Fibroblast of lung (primary cell): ENCODE results near the gene SGCD. TPM values are rescaled to one million over a fixed set of nuclear protein-coding genes. Genes with fewer than 3 reads are reported as not detected.

ENCODE experiments used
- DNase-seq, 2 donors: peaks; one replicate each; pipeline versions ENCODE4 v3.0.0 to v3.0.0-alpha.2; 2010; ENCODE audit warnings: low read depth in 2 of 2
- H2AFZ ChIP-seq: 2 replicates; pipeline ENCODE4 v1.5.1; 2012; ENCODE audit warnings: low read length, control low read depth, inconsistent platforms
- H3K27ac ChIP-seq: 2 replicates; pipeline ENCODE4 v1.5.1; 2011; ENCODE audit warnings: low read length, control low read depth; ENCODE audit not compliant: insufficient read depth
- H3K27me3 ChIP-seq: 2 replicates; pipeline ENCODE4 v1.5.1; 2011; ENCODE audit warnings: mild to moderate bottlenecking, low read length; ENCODE audit not compliant: control insufficient read depth, insufficient read depth
- H3K36me3 ChIP-seq: 2 replicates; pipeline ENCODE4 v1.5.1; 2011; ENCODE audit warnings: low read length; ENCODE audit not compliant: control insufficient read depth, insufficient read depth
- H3K4me1 ChIP-seq: 2 replicates; pipeline ENCODE4 v1.5.1; 2011; ENCODE audit warnings: low read length; ENCODE audit not compliant: control insufficient read depth, insufficient read depth; ENCODE audit errors: extremely low read depth
- H3K4me2 ChIP-seq: 2 replicates; pipeline ENCODE4 v1.5.1; 2011; ENCODE audit warnings: low read length, control low read depth; ENCODE audit not compliant: insufficient read depth; ENCODE audit errors: extremely low read depth
- H3K4me3 ChIP-seq, 4 experiments: fragments of 200-600 bp in 1 of 4; sonication (generic) in 1 of 4; replicated peaks in 1 of 4; 2 replicates each; pipeline ENCODE4 v1.5.1; 2011 to 2016; ENCODE audit warnings: low read length in 4 of 4, low read depth in 3 of 4, mild to moderate bottlenecking in 3 of 4, control low read depth in 2 of 4, inconsistent platforms in 1 of 4, mixed read lengths in 1 of 4; ENCODE audit not compliant: insufficient read depth in 1 of 4; ENCODE audit errors: control extremely low read depth in 1 of 4
- H3K79me2 ChIP-seq: 2 replicates; pipeline ENCODE4 v1.5.1; 2012; ENCODE audit warnings: mild to moderate bottlenecking, low read length, inconsistent platforms; ENCODE audit not compliant: control insufficient read depth, insufficient read depth
- H3K9ac ChIP-seq: 2 replicates; pipeline ENCODE4 v1.5.1; 2011; ENCODE audit warnings: mild to moderate bottlenecking, low read length, control low read depth; ENCODE audit not compliant: insufficient read depth
- H3K9me3 ChIP-seq: 2 replicates; pipeline ENCODE4 v1.5.1; 2012; ENCODE audit warnings: low read depth, low read length; ENCODE audit not compliant: control insufficient read depth, insufficient read depth
- H4K20me1 ChIP-seq: 2 replicates; pipeline ENCODE4 v1.5.1; 2011; ENCODE audit warnings: low read length; ENCODE audit not compliant: control insufficient read depth, insufficient read depth; ENCODE audit errors: extremely low read depth
- CTCF ChIP-seq, 2 donors: IDR thresholded peaks in 1 of 2; conservative IDR thresholded peaks in 1 of 2; 1 replicate in 1 of 2; 2 replicates in 1 of 2; pipeline ENCODE4 v1.5.1; 2011 to 2012; ENCODE audit warnings: low read length in 2 of 2, control low read depth in 1 of 2, inconsistent platforms in 1 of 2, low read depth in 1 of 2, mild to moderate bottlenecking in 1 of 2
- EZH2 ChIP-seq: IDR thresholded peaks from 2 replicates; pipeline ENCODE4 v1.5.1; 2012; ENCODE audit warnings: low read length, control low read depth, mild to moderate bottlenecking; ENCODE audit errors: missing control alignments
- polyA plus RNA-seq, 2 donors: library from polyadenylated mRNA; depleted of rRNA in 1 of 2; stranded (reverse) in 1 of 2; unstranded in 1 of 2; fragments of >200 nt; gene quantifications; 2 replicates each; pipeline ENCODE4 v1.2.1, GENCODE V29; 2011 to 2012; ENCODE audit warnings: missing spikeins in 1 of 2
- total RNA-seq: library from RNA; depleted of rRNA; stranded (reverse); fragments of >200 nt; gene quantifications from 2 replicates; pipeline ENCODE4 v1.2.1, GENCODE V29; 2014

The SGCD gene
- total and polyA plus RNA-seq, 2 donors (not counting 1 experiment from before 2014, with no cell fraction given), result 13.3 to 67.5 TPM

GRCh38 chr5:156399323-156399722 lies 72.4 kb downstream of the SGCD start:
- no peaks in the 10 kb centered on the region for H3K79me2 ChIP-seq
- TF ChIP-seq EZH2 (no peak), CTCF (conservative IDR thresholded peaks at IDR 0.05 in 1 of 2, IDR thresholded peaks at IDR 0.05 in 1 of 2; ENCODE audit: low read depth in 1 of 2, low read length in 2 of 2) (no peak)
- no peaks in the 10 kb centered on the region for H3K9me3 ChIP-seq
- H3K9ac ChIP-seq, result no peak overlapping the region
- H3K27ac ChIP-seq, result no peak overlapping the region
- no peak overlapping the region for H3K4me3 ChIP-seq
- H4K20me1 ChIP-seq, result no peaks in the 10 kb centered on the region
- DNase-seq, result no peak
- no peaks in the 10 kb centered on the region for H3K27me3 ChIP-seq
- no peak overlapping the region for H3K4me2 ChIP-seq
- H3K36me3 ChIP-seq, result no peaks in the 10 kb centered on the region
- H3K4me1 ChIP-seq, result no peaks in the 10 kb centered on the region
- H2AFZ ChIP-seq, result no peak overlapping the region

- H3K4me3 ChIP-seq, result no peak overlapping the region
- no peaks in the 10 kb centered on the region for H3K79me2 ChIP-seq
- no peaks in the 10 kb centered on the region for H3K27me3 ChIP-seq
- no peak overlapping the region for H3K9ac ChIP-seq
- H3K4me1 ChIP-seq, result no peaks in the 10 kb centered on the region
- no peaks in the 10 kb centered on the region for H3K36me3 ChIP-seq
- no peaks in the 10 kb centered on the region for H3K9me3 ChIP-seq
- no peaks in the 10 kb centered on the region for H4K20me1 ChIP-seq
- TF ChIP-seq EZH2 (no peak), CTCF (conservative IDR thresholded peaks at IDR 0.05 in 1 of 2, IDR thresholded peaks at IDR 0.05 in 1 of 2; ENCODE audit: low read depth in 1 of 2, low read length in 2 of 2) (no peak)
- no peak overlapping the region for H2AFZ ChIP-seq
- peak in 1 of 2 donors; percentile 53 for DNase-seq
- no peak overlapping the region for H3K4me2 ChIP-seq
- no peak overlapping the region for H3K27ac ChIP-seq
Measured at GRCh38 chr5:156400231-156400986, 73.4 kb downstream of the SGCD start.

GRCh38 chr5:156401804-156402203 lies 74.8 kb downstream of the SGCD start:
- Histone ChIP-seq H3K27ac (no peak overlapping the region), H3K4me1 (no peaks in the 10 kb centered on the region), H3K9ac (no peak overlapping the region), H3K27me3 (no peaks in the 10 kb centered on the region), H3K9me3 (no peaks in the 10 kb centered on the region), H3K4me3 (no peak overlapping the region), H2AFZ (no peak overlapping the region), H3K4me2 (no peak overlapping the region), H3K36me3 (no peaks in the 10 kb centered on the region), H4K20me1 (no peaks in the 10 kb centered on the region), H3K79me2 (no peaks in the 10 kb centered on the region)
- no peak for DNase-seq
- TF ChIP-seq EZH2, result no peak
- no peak for TF ChIP-seq CTCF (conservative IDR thresholded peaks at IDR 0.05 in 1 of 2, IDR thresholded peaks at IDR 0.05 in 1 of 2; ENCODE audit: low read depth in 1 of 2, low read length in 2 of 2)
